ENCODE measurements around the gene MRGPRD. TPM values are rescaled to one million over a fixed set of nuclear protein-coding genes. Genes with fewer than 3 reads are reported as not detected.
A peak's percentile ranks its signal among the peaks of the same experiment; 100 is the strongest.

Gene MRGPRD
- total RNA-seq, 8 experiments from 2014 or later = 0.21 TPM; not detected in 7

- Histone ChIP-seq H3K4me3 (no peak overlapping the region), H3K4me1 (replicated peaks in 1 of 2) (peaks cover 0 to 7% of the 10 kb centered on the region in 2 donors), H3K27ac (no peak overlapping the region)
- no peak for ATAC-seq (replicated peaks in 6 of 8)
- in situ Hi-C loops (cut with MboI; ENCODE audit: low pct_unique_long_range_greater_than_20kb in 2 of 9, low sequenced_read_pairs in 9 of 9, unreplicated experiment in 9 of 9) = no loop called here
- WGBS, 10 experiments = 87 to 100% (median 96%) methylated on average over 1 to 10 of the region's 24 CpGs; no CpG with 5 or more reads in 2 of the 10 experiments
Measured at GRCh38 chr11:68996376-68997123, 15.8 kb upstream of the MRGPRD start.

DNA sequence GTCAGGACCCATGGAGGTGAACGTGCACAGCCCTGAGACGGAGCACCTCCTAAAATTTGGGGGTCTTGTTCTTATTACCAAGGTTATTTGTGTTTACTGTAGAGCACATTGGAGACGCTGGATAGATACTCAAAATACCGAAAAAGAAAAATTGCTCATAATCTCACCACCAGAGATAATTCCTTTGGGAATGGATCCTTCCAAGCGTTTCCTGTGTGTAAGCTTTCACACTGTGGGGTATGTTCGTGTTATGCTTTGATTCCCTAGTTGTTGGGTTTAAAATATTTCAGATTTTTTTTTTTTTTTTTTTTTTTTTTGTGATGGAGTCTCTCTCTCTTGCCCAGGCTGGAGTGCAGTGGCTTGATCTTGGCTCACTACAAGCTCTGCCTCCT is 14.1 kb upstream of the MRGPRD start:
- in situ Hi-C loops (cut with MboI; ENCODE audit: low pct_unique_long_range_greater_than_20kb in 2 of 9, low sequenced_read_pairs in 9 of 9, unreplicated experiment in 9 of 9) = no loop called here
- WGBS, 10 experiments = 30 to 100% (median 80%) methylated on average over 2 to 6 of the region's 6 CpGs
- Histone ChIP-seq H3K27ac (no peak overlapping the region), H3K4me1 (replicated peaks in 1 of 2) (peaks cover 0 to 7% of the 10 kb centered on the region in 2 donors), H3K4me3 (no peak overlapping the region)
- no peak for ATAC-seq (replicated peaks in 6 of 8)

DNA sequence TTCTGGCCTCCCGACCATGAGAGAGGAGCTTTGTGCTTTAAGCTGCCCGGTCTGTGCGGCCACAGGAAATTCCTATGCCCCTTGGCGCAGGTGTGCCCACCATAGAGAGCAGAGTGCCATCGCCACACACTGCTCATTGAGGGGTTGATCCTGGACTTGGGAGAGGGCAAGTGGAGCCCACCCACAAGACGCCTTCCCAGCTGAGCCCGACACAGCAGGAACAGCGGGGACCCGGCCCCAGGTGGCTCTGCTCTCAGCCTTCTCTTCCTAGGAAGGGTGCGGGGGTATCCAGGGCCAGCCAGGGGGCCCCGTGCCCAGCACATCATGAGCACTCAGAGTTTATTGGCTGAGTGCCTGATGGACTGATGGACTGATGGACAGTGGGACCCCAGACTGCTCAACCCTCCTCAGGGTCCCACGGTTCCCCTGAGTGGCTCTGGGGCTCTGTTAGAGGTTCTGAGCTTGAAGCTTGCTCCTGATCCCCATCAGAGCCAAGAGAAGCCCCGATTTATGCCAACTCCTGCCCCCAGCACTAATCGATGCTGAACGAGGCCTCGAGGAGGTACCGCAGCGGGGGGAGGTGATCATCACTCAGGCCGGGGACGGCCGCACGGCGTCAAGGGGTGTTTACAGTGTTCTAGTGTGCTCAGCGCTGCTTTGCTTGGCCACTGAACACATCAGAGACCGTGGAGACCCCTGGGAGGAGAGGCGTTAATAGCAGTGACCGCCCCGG is 13.5 kb upstream of the MRGPRD start:
- H3K4me1 ChIP-seq (replicated peaks in 1 of 2) = peaks cover 0 to 7% of the 10 kb centered on the region in 2 donors
- ATAC-seq (replicated peaks in 6 of 8) = no peak
- H3K27ac ChIP-seq = no peak overlapping the region
- H3K4me3 ChIP-seq = no peak overlapping the region
- in situ Hi-C loops (cut with MboI; ENCODE audit: low pct_unique_long_range_greater_than_20kb in 2 of 9, low sequenced_read_pairs in 9 of 9, unreplicated experiment in 9 of 9) = no loop called here
- 47 to 94% (median 80%) methylated on average over 3 to 12 of the region's 28 CpGs; no CpG with 5 or more reads in 1 of the 10 experiments for WGBS, 10 experiments

DNA sequence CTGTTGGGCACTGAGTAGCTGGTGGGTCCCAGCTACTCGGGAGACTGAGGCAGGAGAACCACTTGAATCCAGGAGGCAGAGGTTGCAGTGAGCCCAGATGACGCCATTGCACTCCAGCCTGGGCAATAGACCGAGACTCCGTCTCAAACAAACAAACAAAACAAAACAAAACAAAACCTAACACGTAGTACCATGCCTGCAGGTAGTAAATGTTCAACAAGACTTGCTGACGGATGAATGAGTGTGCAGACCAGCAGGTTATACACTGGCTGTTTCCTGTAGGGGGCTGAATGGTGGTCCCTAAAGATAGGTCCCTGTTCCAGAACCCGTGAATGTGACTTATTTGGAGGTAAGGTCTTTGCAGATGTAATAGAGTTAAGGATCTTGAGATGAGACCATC is 12.8 kb upstream of the MRGPRD start:
- peaks cover 0 to 4% of the 10 kb centered on the region in 2 donors for H3K4me1 ChIP-seq (replicated peaks in 1 of 2)
- 0 to 90% (median 80%) methylated on average over 1 to 7 of the region's 7 CpGs for WGBS, 10 experiments
- in situ Hi-C loops (cut with MboI; ENCODE audit: low pct_unique_long_range_greater_than_20kb in 2 of 9, low sequenced_read_pairs in 9 of 9, unreplicated experiment in 9 of 9) = no loop called here
- H3K4me3 ChIP-seq = no peak overlapping the region
- ATAC-seq (replicated peaks in 6 of 8) = no peak
- H3K27ac ChIP-seq = no peak overlapping the region

GRCh38 chr11:68992743-68993255 is 12.0 kb upstream of the MRGPRD start:
- WGBS, 10 experiments = 0 to 100% (median 67%) methylated on average over 1 to 4 of the region's 14 CpGs; no CpG with 5 or more reads in 5 of the 10 experiments
- no peak overlapping the region for H3K4me3 ChIP-seq
- no peak overlapping the region for H3K27ac ChIP-seq
- in situ Hi-C loops (cut with MboI; ENCODE audit: low pct_unique_long_range_greater_than_20kb in 2 of 9, low sequenced_read_pairs in 9 of 9, unreplicated experiment in 9 of 9) = no loop called here
- no peaks in the 10 kb centered on the region for H3K4me1 ChIP-seq (replicated peaks in 1 of 2)
- no peak for ATAC-seq (replicated peaks in 6 of 8)

DNA sequence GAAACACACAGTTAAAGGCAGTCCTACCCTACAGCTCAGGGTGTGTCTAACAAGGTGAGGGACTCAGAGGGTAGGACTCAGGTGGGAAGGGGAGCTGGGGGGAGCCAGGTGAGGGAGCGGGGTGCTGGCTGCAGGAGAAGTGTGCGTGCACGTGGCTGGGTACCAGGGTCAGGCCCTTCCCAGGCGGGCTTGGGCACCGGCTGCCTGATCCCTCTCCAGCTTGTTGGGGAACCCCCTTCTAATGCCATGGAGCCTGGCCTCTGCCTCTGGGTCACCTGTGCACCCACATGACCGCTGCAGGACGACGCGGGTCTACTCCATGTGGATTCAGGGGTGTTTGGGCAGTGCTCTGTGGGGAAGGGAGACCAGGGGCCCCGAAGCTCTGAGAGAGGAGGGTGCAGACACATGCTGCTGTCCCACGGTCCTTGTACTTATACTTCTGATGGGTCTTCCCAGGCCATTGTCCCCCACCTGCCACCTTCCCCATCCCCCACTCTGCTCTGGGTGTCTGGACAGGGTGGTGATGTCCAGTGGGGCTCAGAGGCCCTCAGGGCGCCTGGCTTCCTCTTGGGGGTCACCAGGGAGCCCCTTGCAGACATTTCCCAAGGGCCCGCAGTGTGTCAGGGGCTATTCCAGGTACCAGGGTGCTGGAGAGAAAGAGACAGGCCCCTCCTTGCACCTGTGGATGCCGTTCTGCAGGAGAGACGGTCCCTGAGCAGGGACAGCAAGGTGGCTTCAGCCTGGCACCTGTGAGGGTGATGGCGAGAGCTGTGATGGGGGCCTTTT is 10.4 kb upstream of the MRGPRD start:
- ATAC-seq (replicated peaks in 6 of 8) = no peak
- in situ Hi-C loops (cut with MboI; ENCODE audit: low pct_unique_long_range_greater_than_20kb in 2 of 9, low sequenced_read_pairs in 9 of 9, unreplicated experiment in 9 of 9) = no loop called here
- no peak overlapping the region for H3K27ac ChIP-seq
- no peaks in the 10 kb centered on the region for H3K4me1 ChIP-seq (replicated peaks in 1 of 2)
- 40 to 88% methylated on average over 1 to 4 of the region's 16 CpGs; no CpG with 5 or more reads in 8 of the 10 experiments for WGBS, 10 experiments
- H3K4me3 ChIP-seq = no peak overlapping the region

DNA sequence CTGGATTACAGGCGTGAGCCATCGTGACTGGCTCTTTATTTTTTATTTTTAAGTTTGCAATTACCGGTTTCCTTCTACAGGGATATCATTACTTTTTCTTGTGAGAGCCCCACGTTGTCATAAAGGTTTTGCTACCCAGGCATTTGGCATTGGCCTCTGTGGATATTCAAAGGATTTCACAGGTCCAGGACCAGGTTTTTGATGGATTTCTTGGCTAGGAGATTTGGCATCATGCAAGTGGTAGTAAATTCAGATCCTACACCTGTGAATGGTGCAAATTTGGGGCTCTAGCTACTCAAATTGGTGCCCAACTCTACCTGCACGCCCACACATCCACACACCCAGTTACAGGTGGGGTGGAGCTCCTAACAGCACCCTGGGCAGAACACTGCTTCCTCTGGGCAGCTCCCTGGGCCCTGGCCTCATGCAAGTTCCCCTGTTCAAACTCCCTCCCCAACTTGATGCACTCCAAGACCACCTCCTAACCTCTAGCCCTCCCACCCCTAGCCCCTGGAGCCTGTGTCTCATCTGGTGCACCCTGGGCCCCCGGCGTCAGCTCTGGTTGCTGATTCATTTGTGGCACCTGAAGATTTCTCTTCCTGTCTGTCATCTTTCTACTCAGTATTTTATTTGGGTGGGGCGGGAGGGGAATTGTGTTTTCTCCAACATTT is 9.3 kb upstream of the MRGPRD start:
- ATAC-seq (replicated peaks in 6 of 8) = no peak
- in situ Hi-C loops (cut with MboI; ENCODE audit: low pct_unique_long_range_greater_than_20kb in 2 of 9, low sequenced_read_pairs in 9 of 9, unreplicated experiment in 9 of 9) = no loop called here
- Histone ChIP-seq H3K27ac (no peak overlapping the region), H3K4me3 (no peak overlapping the region), H3K4me1 (replicated peaks in 1 of 2) (no peaks in the 10 kb centered on the region)
- WGBS, 10 experiments = 55 to 86% (median 73%) methylated on average over 1 to 4 of the region's 8 CpGs; no CpG with 5 or more reads in 1 of the 10 experiments

GRCh38 chr11:68988491-68988890 is 7.7 kb upstream of the MRGPRD start:
- Histone ChIP-seq H3K4me3 (no peak overlapping the region), H3K27ac (no peak overlapping the region), H3K4me1 (replicated peaks in 1 of 2) (no peaks in the 10 kb centered on the region)
- in situ Hi-C loops (cut with MboI; ENCODE audit: low pct_unique_long_range_greater_than_20kb in 2 of 9, low sequenced_read_pairs in 9 of 9, unreplicated experiment in 9 of 9) = no loop called here
- ATAC-seq (replicated peaks in 6 of 8) = no peak

GRCh38 chr11:68987211-68987610 is 6.4 kb upstream of the MRGPRD start:
- Histone ChIP-seq H3K4me1 (replicated peaks in 1 of 2) (no peaks in the 10 kb centered on the region), H3K27ac (no peak overlapping the region), H3K4me3 (no peak overlapping the region)
- in situ Hi-C loops (cut with MboI; ENCODE audit: low pct_unique_long_range_greater_than_20kb in 2 of 9, low sequenced_read_pairs in 9 of 9, unreplicated experiment in 9 of 9) = no loop called here
- ATAC-seq (replicated peaks in 6 of 8) = no peak

GRCh38 chr11:68983801-68984200 is 3.0 kb upstream of the MRGPRD start:
- Histone ChIP-seq H3K4me1 (replicated peaks in 1 of 2) (no peaks in the 10 kb centered on the region), H3K27ac (no peak overlapping the region), H3K4me3 (no peak overlapping the region)
- in situ Hi-C loops (cut with MboI; ENCODE audit: low pct_unique_long_range_greater_than_20kb in 2 of 9, low sequenced_read_pairs in 9 of 9, unreplicated experiment in 9 of 9) = no loop called here
- peak in 2 of 8 experiments; percentile 67 to 76 for ATAC-seq (replicated peaks in 6 of 8)
- WGBS, 10 experiments = 7 to 100% (median 78%) methylated on average over 2 to 6 of the region's 6 CpGs

- no peak for ATAC-seq (replicated peaks in 6 of 8)
- Histone ChIP-seq H3K27ac (no peak overlapping the region), H3K4me1 (replicated peaks in 1 of 2) (no peaks in the 10 kb centered on the region), H3K4me3 (no peak overlapping the region)
- 34 to 94% (median 69%) methylated on average over 1 to 2 of the region's 2 CpGs for WGBS, 10 experiments
- in situ Hi-C loops (cut with MboI; ENCODE audit: low pct_unique_long_range_greater_than_20kb in 2 of 9, low sequenced_read_pairs in 9 of 9, unreplicated experiment in 9 of 9) = no loop called here
Measured at GRCh38 chr11:68982134-68982533, 1.3 kb upstream of the MRGPRD start.

DNA sequence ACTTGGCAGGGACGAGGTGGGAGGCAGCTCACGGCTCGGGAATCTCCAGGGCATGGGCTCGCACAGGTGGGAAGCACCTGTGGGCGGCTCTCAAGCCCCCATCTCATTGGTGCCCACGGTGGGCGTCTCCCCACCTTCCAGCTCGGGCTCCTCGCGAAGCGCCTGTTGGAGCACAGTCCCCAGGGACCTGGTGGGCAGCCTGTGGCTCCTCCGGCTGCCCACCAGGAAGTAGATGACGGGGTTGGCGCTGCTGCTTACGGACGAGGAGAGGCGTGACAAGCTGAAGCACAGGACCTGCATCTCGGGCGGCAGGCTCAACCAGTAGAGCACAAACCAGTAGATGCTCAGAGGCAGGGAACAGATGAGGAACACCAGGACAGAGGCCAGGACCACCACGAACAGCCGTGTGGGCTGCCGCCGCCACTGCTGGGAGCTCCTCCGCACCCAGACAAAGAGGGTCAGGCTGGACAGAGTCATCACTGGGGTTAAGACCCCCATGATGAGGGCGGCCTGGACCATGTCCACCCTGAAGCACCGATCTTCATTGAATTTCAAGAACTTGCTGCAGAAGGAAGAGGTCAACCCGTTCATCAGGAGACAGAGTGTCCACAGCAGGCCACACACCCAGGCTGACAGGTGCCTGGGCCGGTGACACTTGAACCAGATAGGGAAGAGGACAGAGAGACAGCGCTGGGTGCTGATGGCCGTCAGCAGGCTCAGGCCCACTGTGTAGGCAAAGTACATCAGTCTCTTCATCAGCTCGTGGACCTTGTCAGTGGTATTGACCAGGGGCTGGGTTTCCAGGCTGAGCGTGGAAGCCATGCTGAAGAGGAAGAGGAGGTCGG is 633 bp downstream of the MRGPRD start:
- no peak for ATAC-seq (replicated peaks in 6 of 8)
- WGBS, 10 experiments = 57 to 95% (median 83%) methylated on average over 1 to 16 of the region's 33 CpGs; no CpG with 5 or more reads in 1 of the 10 experiments
- no peak overlapping the region for H3K27ac ChIP-seq
- no peaks in the 10 kb centered on the region for H3K4me1 ChIP-seq (replicated peaks in 1 of 2)
- no peak overlapping the region for H3K4me3 ChIP-seq
- in situ Hi-C loops (cut with MboI; ENCODE audit: low pct_unique_long_range_greater_than_20kb in 2 of 9, low sequenced_read_pairs in 9 of 9, unreplicated experiment in 9 of 9) = no loop called here
